ENCODE measurements around the gene USP35.

DNA sequence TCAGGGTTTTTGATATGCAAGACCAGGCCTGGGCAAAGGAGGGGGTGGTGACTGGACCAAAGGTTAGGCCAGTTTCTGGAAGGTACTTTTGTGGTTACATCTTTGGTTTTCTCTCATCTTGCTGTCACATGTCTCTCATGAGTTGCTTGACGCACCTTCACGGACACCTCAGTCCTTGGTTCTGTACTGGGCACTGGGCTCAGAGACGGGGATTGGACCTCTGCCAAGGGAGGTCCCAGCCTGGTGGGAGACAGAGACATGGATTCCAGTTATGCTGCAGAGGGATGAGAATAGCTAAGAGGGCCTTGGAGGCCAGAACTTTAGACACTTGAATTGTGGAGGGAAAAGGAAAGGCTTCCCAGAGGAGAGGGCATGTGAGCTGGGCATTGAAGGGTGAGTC lies 1.7 kb downstream of the USP35 start:
- TF ChIP-seq, protein P1, sequence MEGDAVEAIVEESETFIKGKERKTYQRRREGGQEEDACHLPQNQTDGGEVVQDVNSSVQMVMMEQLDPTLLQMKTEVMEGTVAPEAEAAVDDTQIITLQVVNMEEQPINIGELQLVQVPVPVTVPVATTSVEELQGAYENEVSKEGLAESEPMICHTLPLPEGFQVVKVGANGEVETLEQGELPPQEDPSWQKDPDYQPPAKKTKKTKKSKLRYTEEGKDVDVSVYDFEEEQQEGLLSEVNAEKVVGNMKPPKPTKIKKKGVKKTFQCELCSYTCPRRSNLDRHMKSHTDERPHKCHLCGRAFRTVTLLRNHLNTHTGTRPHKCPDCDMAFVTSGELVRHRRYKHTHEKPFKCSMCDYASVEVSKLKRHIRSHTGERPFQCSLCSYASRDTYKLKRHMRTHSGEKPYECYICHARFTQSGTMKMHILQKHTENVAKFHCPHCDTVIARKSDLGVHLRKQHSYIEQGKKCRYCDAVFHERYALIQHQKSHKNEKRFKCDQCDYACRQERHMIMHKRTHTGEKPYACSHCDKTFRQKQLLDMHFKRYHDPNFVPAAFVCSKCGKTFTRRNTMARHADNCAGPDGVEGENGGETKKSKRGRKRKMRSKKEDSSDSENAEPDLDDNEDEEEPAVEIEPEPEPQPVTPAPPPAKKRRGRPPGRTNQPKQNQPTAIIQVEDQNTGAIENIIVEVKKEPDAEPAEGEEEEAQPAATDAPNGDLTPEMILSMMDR (IDR thresholded peaks at IDR 0.05): no peak
- TF ChIP-seq EZH2 (IDR thresholded peaks at IDR 0.05; ENCODE audit: borderline replicate concordance, insufficient read depth, low read depth, low read length, poor library complexity, severe bottlenecking): no peak
